K562 (cell line): ENCODE measurements around the gene KTI12. TPM values are rescaled to one million over a fixed set of nuclear protein-coding genes. Genes with fewer than 3 reads are reported as not detected.

Source experiments
- AFF4 ChIP-seq: sonication (generic); formaldehyde crosslinking; IDR thresholded peaks from 2 replicates; pipeline ENCODE4 v1.8.0; 2023; ENCODE audit warnings: mild to moderate bottlenecking, missing genetic modification reagents
- CXXC5 ChIP-seq: fragments of 250-450 bp; sonication (Bioruptor Pico); IDR thresholded peaks from 2 replicates; pipeline ENCODE4 v1.8.0; 2022; ENCODE audit warnings: inconsistent platforms, mild to moderate bottlenecking, moderate library complexity
- FOXA3 ChIP-seq, 2 experiments: fragments of 450-650 bp in 1 of 2; sonication (generic) in 1 of 2; formaldehyde crosslinking; IDR thresholded peaks in 1 of 2; conservative IDR thresholded peaks in 1 of 2; 2 replicates each; pipeline versions ENCODE4 v1.4.0 to v1.8.0; 2020 to 2022; ENCODE audit warnings: mild to moderate bottlenecking in 2 of 2, missing genetic modification reagents in 1 of 2
- GABPB2 ChIP-seq: fragments of 250-450 bp; sonication (Bioruptor Pico); conservative IDR thresholded peaks from 2 replicates; pipeline ENCODE4 v1.5.1; 2021; ENCODE audit warnings: mild to moderate bottlenecking
- GATAD2B ChIP-seq: fragments of 450-650 bp; IDR thresholded peaks from 2 replicates; pipeline ENCODE4 v1.6.1; 2017; ENCODE audit warnings: mild to moderate bottlenecking, borderline replicate concordance
- NFATC3 ChIP-seq: fragments of 450-650 bp; IDR thresholded peaks from 2 replicates; pipeline ENCODE4 v1.6.1; 2017; ENCODE audit warnings: mild to moderate bottlenecking
- PRDM10 ChIP-seq: fragments of 450-650 bp; IDR thresholded peaks from 2 replicates; pipeline ENCODE4 v1.6.1; 2018; ENCODE audit not compliant: partially characterized antibody
- SAP30 ChIP-seq: fragments of 200-600 bp; sonication (generic); IDR thresholded peaks from 2 replicates; pipeline ENCODE4 v1.6.1; 2012; ENCODE audit warnings: borderline replicate concordance, low read depth, mild to moderate bottlenecking, moderate library complexity, low read length, control low read depth, inconsistent platforms; ENCODE audit not compliant: insufficient read depth, poor library complexity, severe bottlenecking
- SRF ChIP-seq, 2 experiments: fragments of 250-450, 450-650 bp in 1 of 2; sonication (Bioruptor Pico) in 1 of 2; sonication (generic) in 1 of 2; formaldehyde crosslinking; IDR thresholded peaks; 2 replicates each; pipeline versions ENCODE4 v1.5.0 to v1.5.1; 2020 to 2022; ENCODE audit warnings: mild to moderate bottlenecking in 1 of 2, missing genetic modification reagents in 1 of 2
- STAT5B ChIP-seq: fragments of 250-450 bp; sonication (Bioruptor Pico); IDR thresholded peaks from 2 replicates; pipeline ENCODE4 v1.8.0; 2021; ENCODE audit warnings: mild to moderate bottlenecking, inconsistent platforms
- ZC3H8 ChIP-seq: fragments of 450-650 bp; IDR thresholded peaks from 2 replicates; pipeline ENCODE4 v1.6.1; 2017
- ZNF280A ChIP-seq: fragments of 450-650 bp; IDR thresholded peaks from 2 replicates; pipeline ENCODE4 v1.6.1; 2018; ENCODE audit warnings: mild to moderate bottlenecking, low read depth; ENCODE audit not compliant: partially characterized antibody
- ZNF398 ChIP-seq: fragments of 250-450 bp; sonication (Bioruptor Pico); IDR thresholded peaks from 2 replicates; pipeline ENCODE4 v1.8.0; 2021; ENCODE audit warnings: moderate library complexity, mild to moderate bottlenecking, inconsistent platforms
- polyA plus RNA-seq, 8 experiments: library from polyadenylated mRNA; depleted of rRNA in 4 of 8; stranded (reverse) in 5 of 8; unstranded in 3 of 8; fragments of >200 nt; fragmentation: Nextera tagmentation in 2 of 8; fragmentation: Illumina TruSeq in 1 of 8; extraction: Ambion mirVana in 2 of 8; extraction: Trizol in 1 of 8; gene quantifications; 2 replicates each; pipeline versions ENCODE4 v1.2.1 to v1.2.3, GENCODE V29; 2011 to 2014; ENCODE audit warnings: inconsistent platforms in 1 of 8, missing spikeins in 1 of 8
- total RNA-seq, 7 experiments: library from RNA; depleted of rRNA in 6 of 7; stranded (reverse); fragments of >200 nt in 6 of 7; fragmentation: Illumina TruSeq in 2 of 7; extraction: Trizol in 2 of 7; gene quantifications; 2 replicates each; pipeline versions ENCODE4 v1.2.1 to v1.2.3, GENCODE V29; 2011 to 2021; ENCODE audit warnings: low replicate concordance in 1 of 7
- TF ChIP-seq, protein P1 (sequence below): fragments of 200-800 bp; sonication (Bioruptor generic); IDR thresholded peaks from 2 replicates; pipeline ENCODE4 v1.6.1; 2017; ENCODE audit warnings: missing genetic modification characterization, missing compliant biosample characterization

The KTI12 gene
- total and polyA plus RNA-seq, 9 of the 15 experiments (the other 6 are each of a cell fraction or from before 2014, with no cell fraction given): 3.1 to 22.8 (median 11.6) TPM

GRCh38 chr1:51990478-51990965 is 43.1 kb downstream of the KTI12 start, which contains the start of gene RAB3B (continued):
- TF ChIP-seq SAP30 (no peak), NFATC3 (no peak), FOXA3 (CRISPR knock-in tag; conservative IDR thresholded peaks at IDR 0.05 in 1 of 2, IDR thresholded peaks at IDR 0.05 in 1 of 2) (no peak), GABPB2 (CRISPR knock-in tag) (no peak), CXXC5 (CRISPR knock-in tag) (peak; percentile 47), ZC3H8 (no peak), ZNF398 (CRISPR knock-in tag) (no peak), AFF4 (CRISPR knock-in tag) (no peak), PRDM10 (peak; percentile 59), ZNF280A (no peak), SRF (CRISPR knock-in tag; IDR thresholded peaks at IDR 0.05) (no peak), STAT5B (CRISPR knock-in tag) (no peak), GATAD2B (peak; percentile 49; the same call in 1 of the 2 replicates)
- TF ChIP-seq, protein P1, sequence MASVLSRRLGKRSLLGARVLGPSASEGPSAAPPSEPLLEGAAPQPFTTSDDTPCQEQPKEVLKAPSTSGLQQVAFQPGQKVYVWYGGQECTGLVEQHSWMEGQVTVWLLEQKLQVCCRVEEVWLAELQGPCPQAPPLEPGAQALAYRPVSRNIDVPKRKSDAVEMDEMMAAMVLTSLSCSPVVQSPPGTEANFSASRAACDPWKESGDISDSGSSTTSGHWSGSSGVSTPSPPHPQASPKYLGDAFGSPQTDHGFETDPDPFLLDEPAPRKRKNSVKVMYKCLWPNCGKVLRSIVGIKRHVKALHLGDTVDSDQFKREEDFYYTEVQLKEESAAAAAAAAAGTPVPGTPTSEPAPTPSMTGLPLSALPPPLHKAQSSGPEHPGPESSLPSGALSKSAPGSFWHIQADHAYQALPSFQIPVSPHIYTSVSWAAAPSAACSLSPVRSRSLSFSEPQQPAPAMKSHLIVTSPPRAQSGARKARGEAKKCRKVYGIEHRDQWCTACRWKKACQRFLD (CRISPR knock-in tag): no peak
